ENCODE results near the gene HSDL2. TPM values are rescaled to one million over a fixed set of nuclear protein-coding genes. Genes with fewer than 3 reads are reported as not detected.

Gene HSDL2
- total and polyA plus RNA-seq, 10 of the 15 experiments (the other 5 are each of a cell fraction or from before 2014, with no cell fraction given) = 20.9 to 46.1 (median 27.0) TPM

GRCh38 chr9:112486221-112487007 is 106.5 kb downstream of the HSDL2 start, which contains the start of gene KIAA1958 (continued):
- no peak for TF ChIP-seq PKNOX1 (IDR thresholded peaks at IDR 0.05)
- peak; percentile 92 for TF ChIP-seq MAX (IDR thresholded peaks at IDR 0.05; ENCODE audit: low read depth, low read length)
- TF ChIP-seq ATF3 (IDR thresholded peaks at IDR 0.05; ENCODE audit: borderline replicate concordance, extremely low read depth, low read depth, low read length) = no peak
- TF ChIP-seq CHD4 (IDR thresholded peaks at IDR 0.05) = no peak
- TF ChIP-seq ASH2L (IDR thresholded peaks at IDR 0.05; ENCODE audit: borderline replicate concordance, low read depth) = no peak
- peak; percentile 54; the same call in 1 of the 2 replicates for TF ChIP-seq CREM (IDR thresholded peaks at IDR 0.05; ENCODE audit: low read depth)
- TF ChIP-seq BCLAF1 (IDR thresholded peaks at IDR 0.05) = no peak
- no peak for TF ChIP-seq NFIC (IDR thresholded peaks at IDR 0.05; ENCODE audit: low read depth, low read length)
- TF ChIP-seq MXI1 (IDR thresholded peaks at IDR 0.05; ENCODE audit: low read depth, low read length) = peak; percentile 88
- TF ChIP-seq IKZF1 (conservative IDR thresholded peaks at IDR 0.05) = no peak
- peak; percentile 74; the same call in 1 of the 2 replicates for TF ChIP-seq ZNF207 (IDR thresholded peaks at IDR 0.05; ENCODE audit: borderline replicate concordance)
- no peak for TF ChIP-seq IRF5 (IDR thresholded peaks at IDR 0.05; ENCODE audit: borderline replicate concordance)
- no peak; the same call in 1 of the 2 replicates for TF ChIP-seq MTA3 (IDR thresholded peaks at IDR 0.05; ENCODE audit: borderline replicate concordance, low read length)
- TF ChIP-seq EED (IDR thresholded peaks at IDR 0.05; ENCODE audit: low read depth) = no peak
- peak; percentile 42 for TF ChIP-seq SP1 (IDR thresholded peaks at IDR 0.05; ENCODE audit: low read depth, low read length)
- no peak for TF ChIP-seq ZBTB33 (IDR thresholded peaks at IDR 0.05)
- TF ChIP-seq SIX5 (IDR thresholded peaks at IDR 0.05; ENCODE audit: low read depth, low read length, severe bottlenecking) = no peak
- TF ChIP-seq PAX8 (IDR thresholded peaks at IDR 0.05) = no peak
- no peak for TF ChIP-seq KDM1A (IDR thresholded peaks at IDR 0.05; ENCODE audit: borderline replicate concordance)
- no peak for TF ChIP-seq EZH2 (IDR thresholded peaks at IDR 0.05; ENCODE audit: borderline replicate concordance, control insufficient read depth, low read depth, low read length)
- TF ChIP-seq ETV6 (conservative IDR thresholded peaks at IDR 0.05 in 1 of 2, IDR thresholded peaks at IDR 0.05 in 1 of 2; ENCODE audit: borderline replicate concordance in 1 of 2, low read depth in 1 of 2) = no peak
- TF ChIP-seq MYC (IDR thresholded peaks at IDR 0.05; ENCODE audit: insufficient read depth, insufficient read length, insufficient replicate concordance, low read length, severe bottlenecking) = no peak
